HepG2 (cell line): ENCODE results near the gene CD36. TPM values are rescaled to one million over a fixed set of nuclear protein-coding genes. Genes with fewer than 3 reads are reported as not detected.

ENCODE experiments used
- ARID3A ChIP-seq: IDR thresholded peaks from 2 replicates; pipeline ENCODE4 v1.6.1; 2012; ENCODE audit warnings: low read depth, low read length, improper control_type of control experiment
- BCL3 ChIP-seq: sonication (generic); formaldehyde crosslinking; IDR thresholded peaks from 2 replicates; pipeline ENCODE4 v1.5.1; 2020; ENCODE audit warnings: mild to moderate bottlenecking, missing genetic modification reagents, moderate library complexity
- FOXP1 ChIP-seq, 2 experiments: fragments of 450-650 bp in 1 of 2; IDR thresholded peaks; 2 replicates each; pipeline ENCODE4 v1.6.1; 2017 to 2018; ENCODE audit warnings: antibody characterized with exemption in 1 of 2
- GLMP ChIP-seq: sonication (generic); formaldehyde crosslinking; IDR thresholded peaks from 2 replicates; pipeline ENCODE4 v1.9.0; 2021; ENCODE audit warnings: missing genetic modification reagents, mild to moderate bottlenecking, borderline replicate concordance
- HOXA3 ChIP-seq: sonication (generic); formaldehyde crosslinking; IDR thresholded peaks from 2 replicates; pipeline ENCODE4 v1.5.0; 2020; ENCODE audit warnings: missing genetic modification reagents
- IKZF1 ChIP-seq: fragments of 450-650 bp; IDR thresholded peaks from 2 replicates; pipeline ENCODE4 v1.7.1; 2016
- POGK ChIP-seq: sonication (generic); formaldehyde crosslinking; conservative IDR thresholded peaks from 2 replicates; pipeline ENCODE4 v1.8.0; 2022; ENCODE audit warnings: mild to moderate bottlenecking, moderate library complexity, missing genetic modification reagents
- SOX5 ChIP-seq: IDR thresholded peaks from 2 replicates; pipeline ENCODE4 v1.6.1; 2016; ENCODE audit warnings: borderline replicate concordance
- TEAD3 ChIP-seq: optimal IDR thresholded peaks from 2 replicates; pipeline ENCODE3; 2016; ENCODE audit warnings: borderline replicate concordance
- TFAP4 ChIP-seq: sonication (generic); IDR thresholded peaks from 2 replicates; pipeline ENCODE4 v1.6.1; 2016; ENCODE audit warnings: low read depth, borderline replicate concordance
- TIGD3 ChIP-seq: sonication (generic); formaldehyde crosslinking; IDR thresholded peaks from 2 replicates; pipeline ENCODE4 v1.5.1; 2020; ENCODE audit warnings: mild to moderate bottlenecking, missing genetic modification reagents, borderline replicate concordance
- ZBTB43 ChIP-seq: sonication (generic); formaldehyde crosslinking; conservative IDR thresholded peaks from 2 replicates; pipeline ENCODE4 v1.4.0; 2020; ENCODE audit warnings: missing genetic modification reagents
- ZNF331 ChIP-seq: sonication (generic); formaldehyde crosslinking; IDR thresholded peaks from 2 replicates; pipeline ENCODE4 v1.4.0; 2020; ENCODE audit warnings: missing genetic modification reagents
- ZNF503 ChIP-seq: sonication (generic); formaldehyde crosslinking; IDR thresholded peaks from 2 replicates; pipeline ENCODE4 v1.4.0; 2020; ENCODE audit warnings: missing genetic modification reagents
- ZNF580 ChIP-seq: IDR thresholded peaks from 2 replicates; pipeline ENCODE4 v1.6.1; 2016; ENCODE audit warnings: low read depth, borderline replicate concordance
- ZNF670 ChIP-seq: sonication (generic); formaldehyde crosslinking; IDR thresholded peaks from 2 replicates; pipeline ENCODE4 v1.8.0; 2022; ENCODE audit warnings: mild to moderate bottlenecking, missing genetic modification reagents, borderline replicate concordance
- ZNF773 ChIP-seq: sonication (generic); formaldehyde crosslinking; IDR thresholded peaks from 2 replicates; pipeline ENCODE4 v1.4.0; 2020; ENCODE audit warnings: missing genetic modification reagents, borderline replicate concordance
- polyA plus RNA-seq, 8 experiments: library from polyadenylated mRNA; depleted of rRNA in 3 of 8; stranded (reverse) in 7 of 8; unstranded in 1 of 8; fragments of >200 nt; fragmentation: Illumina TruSeq in 4 of 8; extraction: Trizol in 4 of 8; gene quantifications; 2 replicates each; pipeline versions ENCODE4 v1.2.1 to v1.2.3, GENCODE V29; 2011 to 2016; ENCODE audit warnings: low read depth in 4 of 8, missing spikeins in 1 of 8, mixed read lengths in 1 of 8; ENCODE audit not compliant: insufficient read depth in 1 of 8
- total RNA-seq, 5 experiments: library from RNA; depleted of rRNA; stranded (reverse); fragments of >200 nt; fragmentation: Illumina TruSeq; extraction: Trizol; gene quantifications; 2 replicates each; pipeline ENCODE4 v1.2.3, GENCODE V29; 2016; ENCODE audit warnings: low read depth in 1 of 5

CD36 gene
- total and polyA plus RNA-seq, 2 of the 13 experiments (the other 11 are each of a cell fraction or from before 2014, with no cell fraction given), result 2.8 to 4.8 TPM

- TF ChIP-seq ZNF773 (CRISPR knock-in tag) (no peak), ARID3A (peak; percentile 86; the same call in 1 of the 2 replicates), ZNF503 (CRISPR knock-in tag) (no peak), POGK (CRISPR knock-in tag) (no peak), SOX5 (CRISPR knock-in tag) (peak; percentile 97), HOXA3 (CRISPR knock-in tag) (peak; percentile 33; the same call in 1 of the 2 replicates), FOXP1 (IDR thresholded peaks at IDR 0.05) (no peak), FOXP1 (CRISPR knock-in tag; IDR thresholded peaks at IDR 0.05) (peak; percentile 84), IKZF1 (no peak), ZNF331 (peak; percentile 72; the same call in 1 of the 2 replicates), ZNF670 (peak; percentile 42; the same call in 1 of the 2 replicates), TIGD3 (CRISPR knock-in tag) (no peak), ZBTB43 (CRISPR knock-in tag) (peak; percentile 81), GLMP (CRISPR knock-in tag) (no peak), ZNF580 (no peak), TEAD3 (CRISPR knock-in tag) (peak; percentile 43), TFAP4 (peak; percentile 18; the same call in 1 of the 2 replicates), BCL3 (CRISPR knock-in tag) (no peak)
These were observed 26.7 kb upstream of the CD36 start (continued) for GRCh38 chr7:80611779-80612178.
